Endothelial cell of umbilical vein (primary cell): Measurements from ENCODE around the gene TCEANC.

Experiments
- CTCF ChIP-seq, 2 donors: IDR thresholded peaks; 1 replicate in 1 of 2; 2 replicates in 1 of 2; pipeline ENCODE4 v1.5.1; 2011; ENCODE audit warnings: low read length in 2 of 2, mild to moderate bottlenecking in 2 of 2, moderate library complexity in 2 of 2, control low read depth in 1 of 2, inconsistent platforms in 1 of 2, low read depth in 1 of 2; ENCODE audit not compliant: insufficient read depth in 1 of 2; ENCODE audit errors: extremely low read depth in 1 of 2
- EZH2 ChIP-seq: IDR thresholded peaks from 2 replicates; pipeline ENCODE4 v1.6.1; 2012; ENCODE audit warnings: borderline replicate concordance, low read depth, mild to moderate bottlenecking, moderate library complexity, low read length, inconsistent platforms; ENCODE audit not compliant: severe bottlenecking
- GATA2 ChIP-seq: IDR thresholded peaks from 2 replicates; pipeline ENCODE4 v1.7.0; 2011; ENCODE audit warnings: low read depth, mild to moderate bottlenecking, moderate library complexity, mixed read lengths, low read length; ENCODE audit not compliant: insufficient read length, insufficient read depth
- POLR2A ChIP-seq: IDR thresholded peaks from 2 replicates; pipeline ENCODE4 v1.6.1; 2012; ENCODE audit warnings: low read depth, mild to moderate bottlenecking, control low read depth, low read length
- POLR2AphosphoS5 ChIP-seq: IDR thresholded peaks from 2 replicates; pipeline ENCODE4 v1.6.1; 2012; ENCODE audit warnings: low read depth, mild to moderate bottlenecking, control low read depth, low read length, moderate library complexity; ENCODE audit not compliant: insufficient read depth
- TF ChIP-seq, protein P1 (sequence below): IDR thresholded peaks from 2 replicates; pipeline ENCODE4 v1.6.1; 2011; ENCODE audit not compliant: insufficient read depth, insufficient read length

DNA sequence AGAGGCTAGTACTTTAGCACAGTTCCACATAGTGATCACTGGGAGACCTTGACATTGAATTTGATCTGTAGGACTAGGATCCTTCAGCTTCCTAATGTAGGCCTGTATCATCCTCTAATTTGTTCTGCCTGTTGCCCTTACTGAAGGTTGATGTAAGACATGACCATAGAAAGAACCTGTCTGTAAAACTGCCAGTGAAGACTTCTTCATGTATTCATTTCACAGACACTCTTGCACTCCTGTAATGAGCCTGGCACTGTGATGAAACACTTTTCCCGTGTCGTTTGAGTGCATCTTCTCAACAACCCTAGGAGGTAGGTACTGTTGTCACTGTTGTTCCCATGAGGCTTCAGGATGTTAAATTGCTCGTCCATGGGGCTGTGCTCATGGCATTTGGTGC is 50.6 kb downstream of the TCEANC start:
- TF ChIP-seq CTCF (IDR thresholded peaks at IDR 0.05; ENCODE audit: extremely low read depth in 1 of 2, insufficient read depth in 1 of 2, low read depth in 1 of 2, low read length in 2 of 2) (no peak), EZH2 (no peak), POLR2A (no peak), POLR2AphosphoS5 (no peak), GATA2 (no peak)
- TF ChIP-seq, protein P1, sequence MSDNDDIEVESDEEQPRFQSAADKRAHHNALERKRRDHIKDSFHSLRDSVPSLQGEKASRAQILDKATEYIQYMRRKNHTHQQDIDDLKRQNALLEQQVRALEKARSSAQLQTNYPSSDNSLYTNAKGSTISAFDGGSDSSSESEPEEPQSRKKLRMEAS: no peak
